Dermis blood vessel endothelial cell (primary cell): ENCODE data around the gene SH3PXD2B. TPM values are rescaled to one million over a fixed set of nuclear protein-coding genes. Genes with fewer than 3 reads are reported as not detected.

Experiments
- DNase-seq: peaks from one replicate; pipeline ENCODE4 v3.0.0; 2010
- total RNA-seq: library from RNA; depleted of rRNA; stranded (reverse); fragments of >200 nt; gene quantifications from 2 replicates; pipeline ENCODE4 v1.2.3, GENCODE V29; 2014

Gene SH3PXD2B
- total RNA-seq, 1 donor from 2014 or later = 15.0 TPM

DNA sequence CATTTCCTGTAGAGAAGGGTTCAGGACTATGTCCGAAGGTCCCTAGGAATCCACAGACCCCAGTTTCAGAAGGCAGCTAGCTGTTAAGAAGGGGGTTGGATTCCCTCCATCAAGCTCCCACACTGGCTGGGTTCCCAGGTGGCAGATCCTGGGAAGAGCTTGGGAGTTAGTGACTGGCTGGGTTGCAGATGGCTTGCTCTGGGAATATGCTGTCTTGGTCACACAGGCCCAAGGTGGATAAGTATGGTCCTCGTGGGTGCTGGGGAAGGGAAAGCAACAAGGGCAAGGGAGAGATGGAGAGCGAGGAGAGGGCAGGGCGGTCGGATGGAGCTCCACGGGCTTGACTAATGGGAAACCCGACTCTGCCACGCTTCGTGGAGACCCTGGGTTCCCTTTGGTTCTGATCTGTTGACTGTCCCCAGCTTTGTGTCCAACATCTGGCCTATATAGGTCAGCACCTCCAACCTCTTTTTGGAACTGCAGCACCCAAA is 17.4 kb downstream of the SH3PXD2B start:
- no peak for DNase-seq

DNA sequence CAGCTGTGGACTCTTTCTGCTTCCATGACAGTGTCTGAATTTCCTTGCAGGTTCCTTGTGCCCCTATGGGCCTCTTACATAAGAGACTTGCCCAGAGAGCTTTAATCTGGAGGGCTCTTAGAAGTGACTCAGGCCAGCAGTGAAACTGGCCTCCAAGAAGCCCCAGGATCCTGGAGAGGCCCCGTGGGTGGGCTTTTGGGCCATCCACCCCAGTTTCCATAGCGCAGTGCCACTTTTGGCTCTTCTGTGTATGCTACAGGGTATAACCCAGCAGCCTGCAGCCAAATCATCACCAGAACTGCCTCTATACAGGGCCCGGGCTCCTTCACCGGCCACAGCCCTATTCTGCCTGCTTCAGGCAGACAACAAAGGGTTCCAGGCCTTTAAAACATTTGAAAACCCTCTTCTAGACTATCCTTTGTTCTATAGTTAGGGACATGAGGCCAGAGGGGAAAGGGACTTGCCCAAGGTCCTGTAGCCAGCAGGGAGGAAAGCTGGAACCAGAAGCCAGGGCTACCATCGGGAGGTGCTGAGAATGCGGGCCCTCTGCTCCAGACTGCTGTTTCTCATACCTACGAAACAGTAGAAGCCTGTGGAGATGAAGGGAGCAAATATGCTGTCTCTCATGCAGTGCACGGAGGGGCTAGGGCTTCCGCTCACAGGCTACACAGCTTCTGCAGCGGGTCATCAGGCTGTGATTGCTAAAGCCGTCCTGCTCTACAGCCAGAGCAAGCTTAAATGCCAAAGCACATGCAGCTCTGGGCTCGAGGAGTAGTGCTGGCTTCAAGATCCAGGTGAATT is 18.0 kb downstream of the SH3PXD2B start:
- DNase-seq = no peak

DNA sequence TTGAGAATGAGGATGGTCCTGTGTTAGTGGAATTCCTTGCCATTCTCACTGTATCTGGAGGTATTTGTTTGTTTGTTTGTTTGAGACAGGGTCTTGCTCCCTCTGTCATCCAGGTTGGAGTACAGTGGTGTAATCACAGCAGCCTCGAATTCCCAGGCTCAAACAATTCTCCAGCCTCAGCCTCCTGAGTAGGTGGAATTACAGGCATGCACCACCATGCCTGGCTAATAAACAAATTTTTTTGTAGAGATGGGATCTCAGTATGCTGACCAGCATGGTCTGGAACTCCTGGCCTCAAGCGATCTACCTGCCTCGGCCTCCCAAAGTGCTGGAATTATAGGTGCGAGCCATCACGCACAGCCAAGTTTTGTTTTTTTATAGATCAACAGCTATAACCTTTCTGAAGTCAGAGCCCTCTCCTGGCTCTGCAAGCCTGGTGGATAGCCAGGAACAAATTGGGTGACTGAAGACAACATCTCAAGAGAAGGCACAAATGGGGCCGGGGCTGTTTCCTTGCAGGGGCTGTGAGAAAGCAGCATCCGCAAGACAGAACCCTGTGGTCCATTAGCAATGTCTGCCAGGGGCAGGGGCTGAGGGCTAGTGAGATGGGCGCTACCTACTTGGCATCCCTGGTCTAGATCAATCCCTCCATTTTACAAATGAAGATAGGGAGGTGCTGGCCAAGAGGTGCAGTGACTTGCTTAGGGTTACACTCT is 18.8 kb downstream of the SH3PXD2B start:
- DNase-seq = no peak

DNA sequence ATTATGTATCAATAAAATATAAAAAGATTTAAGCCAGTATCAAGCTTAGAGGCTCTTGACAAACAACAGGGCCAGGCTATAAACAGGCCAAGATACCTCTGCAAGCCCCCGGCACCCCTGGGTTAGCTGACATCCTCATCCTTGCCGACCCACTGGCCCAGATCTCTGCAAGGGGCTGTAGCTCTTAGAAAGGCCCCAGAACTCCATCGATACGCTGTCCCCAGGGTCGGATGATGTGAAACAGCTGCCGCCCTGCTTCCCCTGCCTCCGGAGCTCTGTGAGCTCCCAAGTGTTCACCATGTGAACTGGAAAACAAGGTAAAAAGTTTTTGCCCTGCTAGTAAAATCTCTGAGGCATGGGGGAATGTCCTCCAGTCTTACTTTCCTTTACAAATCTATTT is 20.1 kb downstream of the SH3PXD2B start:
- no peak for DNase-seq

DNA sequence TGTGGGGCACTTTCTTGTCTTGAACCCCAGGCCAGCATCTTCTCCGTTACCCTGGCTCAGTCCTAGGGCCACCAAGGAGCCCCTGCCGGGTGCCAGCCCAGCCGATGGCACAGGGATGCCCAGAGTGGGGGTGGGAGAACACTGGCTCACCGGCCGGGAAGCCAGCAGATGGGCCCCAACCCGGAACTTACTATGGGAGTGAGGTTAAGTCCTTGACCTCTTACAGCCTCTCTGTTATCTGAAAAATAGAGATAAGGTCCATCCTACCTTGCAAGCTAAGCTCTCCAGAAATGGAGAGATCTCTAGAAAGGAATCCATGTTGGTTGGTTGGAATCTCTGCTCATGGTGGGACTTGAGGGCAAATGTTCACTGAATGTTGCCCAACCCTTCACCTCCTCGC is 20.8 kb downstream of the SH3PXD2B start:
- no peak for DNase-seq

DNA sequence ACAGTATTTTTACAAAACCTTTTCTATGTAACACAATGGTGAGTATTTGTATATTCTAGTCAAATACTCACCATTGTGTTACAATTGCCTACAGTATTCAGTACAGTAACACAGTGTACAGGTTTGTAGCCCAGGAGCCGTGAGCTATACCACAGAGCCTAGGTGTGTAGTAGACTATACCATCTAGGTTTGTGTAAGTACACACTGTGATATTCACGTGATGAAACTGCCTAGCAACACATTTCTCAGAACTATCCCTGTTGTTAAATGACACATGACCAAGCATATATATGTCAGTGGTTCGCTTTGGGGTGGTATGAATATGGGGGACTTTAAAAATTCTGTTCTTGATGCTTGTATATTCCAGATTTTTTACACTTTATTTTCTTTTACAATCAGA is 21.3 kb downstream of the SH3PXD2B start:
- DNase-seq = no peak

DNA sequence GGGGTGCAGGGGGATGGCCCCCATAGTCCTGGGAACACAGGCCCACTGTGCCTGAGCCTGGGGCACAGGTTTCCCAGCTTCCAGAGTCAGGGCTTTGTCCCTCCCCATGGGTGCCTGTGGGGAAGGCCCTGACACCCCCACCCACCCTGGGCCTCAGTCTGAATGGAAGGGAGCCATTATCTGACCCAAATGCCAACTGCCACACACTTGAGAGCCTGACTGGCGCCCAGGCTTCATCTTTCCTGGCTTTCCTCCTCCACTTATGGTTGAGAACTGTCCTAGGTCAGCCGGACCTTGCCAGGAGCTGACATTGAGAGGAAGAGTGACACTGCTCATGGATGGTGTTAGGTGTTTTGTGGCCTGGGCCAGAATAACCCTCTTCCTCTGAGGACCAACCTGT is 24.0 kb downstream of the SH3PXD2B start:
- DNase-seq = no peak

DNA sequence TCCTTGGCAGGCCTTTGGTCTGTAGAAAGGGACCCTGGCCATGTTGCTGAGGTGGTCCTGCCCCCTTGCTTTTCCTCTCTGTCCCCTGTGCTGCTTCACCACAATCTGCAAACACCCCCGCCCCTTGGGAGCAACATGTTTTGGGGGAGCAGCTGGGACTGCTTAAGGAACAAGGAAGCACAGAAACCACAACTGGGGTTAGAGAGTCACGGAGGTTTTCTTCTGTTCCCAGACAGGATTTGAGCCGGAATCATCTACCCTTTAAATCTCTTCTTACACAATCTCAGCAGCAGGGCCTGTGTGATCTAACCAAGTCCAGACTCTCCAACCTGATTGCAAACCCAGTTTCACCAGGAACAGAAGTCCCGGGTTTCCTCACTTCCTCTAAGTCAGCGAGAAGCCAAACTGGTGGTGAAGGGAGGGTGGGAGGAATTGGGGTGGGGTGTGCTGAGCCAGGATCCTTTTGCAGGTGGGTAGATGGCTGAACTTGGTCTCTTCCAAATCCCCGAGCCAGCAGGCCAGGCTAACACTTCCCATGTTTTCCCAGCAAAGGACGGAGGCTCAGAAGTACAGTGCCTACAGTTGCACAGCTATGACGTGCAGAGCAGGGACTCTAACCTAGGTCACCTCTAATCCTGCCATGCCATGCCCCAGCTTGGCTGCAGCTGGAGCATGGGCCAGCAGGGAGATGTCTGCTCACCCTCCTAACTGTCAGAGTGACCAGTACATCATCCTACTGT is 25.0 kb downstream of the SH3PXD2B start:
- DNase-seq = no peak

DNA sequence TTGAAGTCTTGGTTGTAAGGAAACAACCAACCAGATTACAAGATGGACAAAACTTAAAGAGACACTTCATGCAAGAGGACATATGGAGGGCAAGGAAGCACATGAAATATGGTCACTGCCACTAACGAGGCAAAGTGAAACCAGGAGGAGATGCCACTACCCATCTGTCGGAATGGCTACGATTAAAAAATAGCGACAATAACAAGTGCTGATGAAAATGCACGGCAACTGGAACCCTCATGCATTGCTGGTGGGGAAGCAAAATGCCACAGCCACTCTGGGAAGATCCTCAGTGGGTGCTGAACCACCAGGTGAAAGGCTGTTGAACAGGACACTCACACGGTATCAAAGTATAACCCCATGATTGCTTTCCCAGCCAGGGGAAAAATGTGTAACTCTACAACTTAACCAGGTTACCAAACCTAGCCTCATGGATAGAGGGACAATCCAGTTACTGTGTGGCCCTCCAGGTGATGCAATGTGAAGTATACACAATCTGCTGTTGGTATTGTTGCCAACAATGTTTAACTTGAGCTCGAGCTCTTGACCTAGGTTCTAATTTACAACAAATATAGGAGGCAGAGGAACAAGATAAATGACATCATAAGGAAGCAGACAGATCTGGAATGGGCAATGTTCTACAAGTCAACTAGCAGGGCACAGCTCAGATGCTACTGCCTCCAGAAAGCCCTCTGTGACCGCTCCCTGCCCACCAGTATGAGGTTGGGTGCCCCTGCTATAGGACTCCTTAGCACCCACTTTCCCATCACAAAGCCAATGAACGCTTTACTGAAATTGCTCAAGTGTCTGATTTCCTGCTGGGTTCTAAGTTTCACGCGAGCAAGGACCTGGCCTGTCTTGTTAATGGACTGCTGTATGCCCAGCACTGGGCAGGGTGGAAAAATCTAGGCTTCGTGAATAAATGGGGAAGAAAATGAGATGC is 25.8 kb downstream of the SH3PXD2B start:
- no peak for DNase-seq

DNA sequence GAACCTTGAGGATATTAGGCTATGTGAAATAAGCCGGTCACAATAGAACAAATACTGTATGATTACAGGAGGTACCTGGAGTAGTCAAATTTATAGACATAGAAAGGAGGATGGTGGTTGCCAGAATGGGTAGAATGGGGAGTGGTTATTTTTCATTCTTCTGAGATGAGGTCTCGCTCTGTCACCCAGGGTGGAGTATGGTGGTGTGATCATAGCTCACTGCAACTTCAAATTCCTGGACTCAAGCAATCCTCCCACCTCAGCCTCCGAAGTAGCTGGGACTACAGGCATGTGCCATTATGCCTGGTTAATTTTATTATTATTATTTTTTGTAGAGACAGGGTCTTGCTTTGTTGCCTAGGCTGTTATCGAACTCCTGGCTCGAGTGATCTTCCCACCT is 27.1 kb downstream of the SH3PXD2B start:
- DNase-seq = no peak

DNA sequence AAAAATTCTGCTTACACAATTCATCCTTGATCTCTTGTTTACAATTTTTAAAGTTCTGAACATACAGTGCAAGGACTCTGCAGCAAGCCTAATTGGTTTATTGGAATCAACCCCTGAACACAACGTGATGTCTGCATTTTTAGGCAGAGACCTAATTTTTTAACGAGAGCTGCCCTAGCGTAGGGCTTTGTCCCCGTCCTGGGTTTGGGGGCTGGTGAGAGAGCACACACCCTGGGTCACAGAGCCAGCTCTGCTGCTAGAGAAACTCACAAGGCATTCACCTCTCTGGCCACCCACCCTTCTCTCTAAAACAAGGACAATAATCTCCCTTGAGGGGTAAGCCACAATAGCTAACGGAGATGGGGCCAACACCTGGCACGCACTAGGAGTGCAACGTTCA is 28.2 kb downstream of the SH3PXD2B start:
- no peak for DNase-seq

DNA sequence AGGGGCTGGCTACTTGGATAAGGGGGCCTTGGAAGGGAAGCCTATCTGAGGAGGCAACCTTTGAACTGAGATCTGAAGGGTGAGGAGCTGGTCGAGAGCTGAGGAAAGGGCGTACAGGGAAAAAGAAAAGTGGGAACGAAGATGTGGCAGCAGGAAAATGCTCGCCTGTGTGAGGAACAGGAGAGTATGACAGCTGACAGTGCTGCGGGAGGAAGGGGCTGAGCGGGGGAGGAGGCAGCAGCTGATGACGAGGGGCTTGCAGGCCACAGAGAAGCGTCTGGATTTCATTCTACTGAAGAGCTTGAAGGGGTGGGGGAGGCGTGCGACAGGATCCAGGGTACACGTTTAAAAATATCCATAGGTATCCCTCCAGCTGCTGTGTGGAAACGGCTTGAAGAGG is 28.9 kb downstream of the SH3PXD2B start:
- no peak for DNase-seq

DNA sequence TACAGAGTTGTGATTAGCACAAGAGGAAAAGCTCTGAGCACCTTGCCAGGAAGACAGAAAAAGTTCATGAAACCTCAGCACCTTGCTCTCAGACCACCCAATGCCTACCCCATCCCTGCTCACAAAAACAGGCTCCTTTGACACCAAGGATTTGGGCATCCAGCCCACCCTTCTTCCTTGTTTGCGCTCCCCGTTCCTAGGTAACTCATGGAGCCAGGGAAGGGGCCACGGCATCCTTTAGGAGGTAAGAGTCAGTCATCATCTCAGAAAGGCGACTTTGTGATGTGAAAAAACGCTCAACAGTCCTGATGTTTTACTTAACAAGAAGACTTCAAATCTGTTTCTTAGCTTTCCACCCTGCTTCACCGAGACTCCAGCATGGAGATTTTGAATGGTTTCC is 29.5 kb downstream of the SH3PXD2B start:
- DNase-seq = no peak

DNA sequence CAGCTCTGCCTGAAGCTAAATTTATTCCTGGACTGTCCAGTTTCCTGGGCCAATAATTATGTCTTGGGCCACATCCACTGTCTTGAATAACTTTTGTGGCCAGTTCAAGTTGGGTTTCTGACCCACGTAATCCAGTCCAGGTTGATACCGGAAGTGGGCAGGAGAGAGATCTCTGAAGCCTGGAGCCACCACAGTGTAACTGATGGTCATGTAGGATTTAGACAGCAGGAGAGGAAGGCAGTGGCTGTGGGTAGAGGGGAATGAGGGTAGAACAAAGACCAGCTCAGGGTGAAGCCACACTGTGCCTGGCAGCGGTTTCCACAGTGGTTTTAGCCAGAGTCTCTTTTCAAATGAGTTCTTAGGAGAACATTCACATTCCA is 30.2 kb downstream of the SH3PXD2B start:
- DNase-seq = no peak

DNA sequence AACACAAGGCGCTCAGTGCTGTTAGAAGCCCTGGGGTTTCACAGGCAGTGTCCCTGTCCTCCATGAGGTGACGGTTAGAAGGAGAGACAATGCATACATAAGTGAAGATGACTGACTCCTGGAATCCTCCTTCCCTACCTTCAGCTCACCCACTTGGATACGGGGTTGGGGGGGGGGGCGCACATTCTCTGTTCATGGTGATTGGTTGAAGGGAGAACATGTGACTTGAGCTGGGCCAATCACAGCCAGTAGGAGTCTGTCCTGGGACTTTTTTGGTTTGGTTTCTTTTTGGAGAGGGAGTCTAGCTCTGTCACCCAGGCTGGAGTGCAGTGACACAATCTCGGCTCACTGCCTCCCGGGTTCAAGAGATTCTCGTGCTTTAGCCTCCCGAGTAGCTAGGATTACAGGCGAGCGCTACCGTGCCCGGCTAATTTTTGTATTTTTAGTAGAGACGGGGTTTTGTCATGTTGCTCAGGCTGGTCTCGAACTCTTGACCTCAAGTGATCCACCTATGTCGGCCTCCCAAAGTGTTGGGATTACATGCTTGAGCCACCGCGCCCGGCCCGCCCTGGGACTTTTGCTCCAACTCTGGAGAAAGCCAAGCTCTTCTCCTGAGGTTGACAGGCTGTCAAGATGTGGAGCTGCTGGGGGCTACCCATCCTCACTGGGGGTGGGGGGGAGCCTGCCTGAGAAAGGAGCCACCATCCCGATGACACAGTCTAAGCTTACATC is 30.8 kb downstream of the SH3PXD2B start:
- DNase-seq = no peak

DNA sequence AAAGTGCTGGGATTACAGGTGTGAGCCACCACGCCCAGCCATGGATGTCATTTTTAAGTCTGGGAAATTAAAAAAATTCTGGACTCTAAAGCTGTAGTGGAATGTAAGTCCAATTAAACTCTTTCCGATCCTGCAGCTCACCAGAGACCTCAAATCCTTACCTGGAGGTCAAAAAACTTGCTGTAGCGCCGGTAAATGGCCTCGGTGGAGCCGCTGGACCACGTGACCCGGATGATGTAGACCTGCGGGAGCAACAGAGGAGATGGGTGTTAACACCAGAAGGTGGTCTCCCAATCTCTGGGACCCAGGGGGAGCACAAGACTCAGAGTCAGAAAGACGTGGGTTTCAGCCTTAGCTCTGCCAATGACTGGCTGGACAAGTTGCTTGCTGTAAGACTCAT is 32.1 kb downstream of the SH3PXD2B start:
- DNase-seq = no peak

DNA sequence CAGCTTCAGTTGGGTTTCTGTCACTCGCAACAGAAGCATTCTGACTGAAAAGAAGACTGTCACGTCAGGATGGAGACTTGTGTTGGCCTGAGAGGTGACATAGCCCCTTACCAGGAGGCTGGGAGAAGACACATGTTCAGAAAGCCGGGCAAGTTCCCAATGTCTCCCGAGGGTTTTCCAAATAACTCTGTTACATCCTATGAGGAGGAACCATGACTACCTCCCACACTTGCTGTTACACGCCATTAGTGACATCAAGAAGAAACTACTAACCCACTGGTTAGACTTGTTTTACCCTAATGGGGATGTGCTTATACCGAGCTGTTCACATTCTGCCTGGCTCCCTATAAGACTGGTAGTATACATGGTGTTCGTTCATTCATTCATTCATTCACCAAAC is 33.3 kb downstream of the SH3PXD2B start:
- no peak for DNase-seq

DNA sequence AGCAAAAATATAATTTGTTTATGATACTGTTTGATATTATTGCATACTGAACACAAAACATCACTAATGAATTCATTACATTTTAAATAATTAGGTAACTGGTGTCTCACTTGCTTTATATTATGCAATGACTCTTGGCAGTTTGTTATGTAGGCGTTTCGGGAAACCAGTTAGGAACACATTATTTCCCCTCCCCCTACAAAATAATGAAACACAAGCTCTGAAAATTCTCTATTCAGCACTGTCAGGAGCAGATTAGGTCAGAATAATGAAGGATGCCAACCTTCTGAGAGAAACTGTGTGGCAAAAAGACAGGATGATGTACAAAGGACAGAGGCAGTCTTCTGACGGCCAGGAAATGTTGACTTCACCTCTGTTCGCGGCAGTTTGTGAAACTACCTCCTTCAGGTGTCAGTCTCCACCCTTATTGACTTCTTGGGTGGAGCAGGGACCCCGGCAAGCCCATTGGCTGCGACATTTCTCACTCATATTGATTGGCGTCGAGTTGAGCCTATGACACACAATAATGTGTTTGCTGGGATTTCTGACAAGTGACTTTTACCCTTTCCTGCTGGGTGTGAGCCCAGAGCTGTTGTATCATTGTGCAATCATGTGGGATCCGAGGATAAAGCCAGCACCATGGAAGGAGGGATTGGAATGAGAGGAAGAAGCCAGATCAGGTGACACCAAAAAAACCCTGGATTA is 33.9 kb downstream of the SH3PXD2B start:
- peak; percentile 32 for DNase-seq

DNA sequence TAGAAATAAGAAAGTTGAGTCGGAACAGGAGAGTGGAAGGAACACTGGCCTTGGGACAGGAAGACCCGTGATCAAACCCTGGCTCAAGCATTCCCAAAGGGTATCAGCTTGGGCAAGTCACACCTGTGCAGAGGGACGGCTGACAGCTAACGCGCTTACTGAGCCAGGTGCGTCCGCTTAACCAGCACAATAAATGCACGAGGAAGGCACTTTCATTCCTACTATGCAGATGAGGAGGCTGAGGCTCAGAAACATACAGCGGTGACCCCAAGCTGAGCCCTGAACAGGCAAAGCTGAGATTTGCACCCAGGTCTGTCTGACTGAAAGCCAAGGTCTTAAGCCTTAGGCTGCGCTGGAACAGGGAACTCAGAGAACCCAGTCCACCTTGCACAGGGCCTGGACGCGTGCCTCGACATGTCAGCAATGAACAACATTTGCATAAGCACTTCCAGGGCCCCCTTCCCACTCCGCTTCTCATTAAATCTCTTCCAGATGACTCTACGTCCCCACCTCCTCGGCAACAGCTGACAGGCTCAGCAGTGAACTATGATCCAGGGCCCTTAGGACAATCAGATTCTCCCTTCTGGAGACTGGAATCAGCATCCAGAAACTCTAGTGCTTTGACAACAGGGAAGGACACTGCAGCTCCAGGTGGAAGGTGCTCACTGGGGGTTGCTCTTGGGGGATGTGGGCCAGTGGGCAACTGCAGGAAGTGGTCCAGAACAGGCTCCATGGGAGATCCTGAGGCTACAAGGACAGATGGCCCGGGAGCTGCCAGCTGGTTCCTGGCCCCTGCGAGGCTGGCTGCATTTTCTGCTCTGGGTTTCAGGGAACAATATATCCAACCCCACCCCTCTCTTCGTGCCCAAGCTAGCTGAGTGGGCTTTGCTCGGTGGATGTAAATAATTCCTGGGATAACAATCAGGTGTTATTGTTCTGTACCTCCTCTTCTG is 35.2 kb downstream of the SH3PXD2B start:
- no peak for DNase-seq
